NCI-H146 (cell line): Measurements from ENCODE around the gene GAS2L2.
"Not testable (repeated sequence)": the region's sequence is repeated elsewhere in the genome, so short reads cannot be mapped to it uniquely, and the experiment has no call there.

Experiments
- DNase-seq: peaks from one replicate; lab custom pipeline; 2025; lab: John Stamatoyannopoulos, UW

Gene GAS2L2

GRCh38 chr17:35773129-35773528, 20.1 kb upstream of the GAS2L2 start:
- DNase-seq = no peak

GRCh38 chr17:35769895-35770486, 17.0 kb upstream of the GAS2L2 start:
- DNase-seq = no peak

- peak; percentile 43 for DNase-seq
These were observed 15.8 kb upstream of the GAS2L2 start for GRCh38 chr17:35768797-35769196.

GRCh38 chr17:35766903-35767510, 14.0 kb upstream of the GAS2L2 start:
- peak; percentile 9 for DNase-seq

- no peak for DNase-seq
These were observed 13.4 kb upstream of the GAS2L2 start for GRCh38 chr17:35766489-35766877.

- no peak for DNase-seq
These were observed 12.9 kb upstream of the GAS2L2 start for GRCh38 chr17:35765756-35766488.

- no peak for DNase-seq
These were observed 12.2 kb upstream of the GAS2L2 start for GRCh38 chr17:35765086-35765710.

- peak; percentile 93 for DNase-seq
These were observed 11.3 kb upstream of the GAS2L2 start for GRCh38 chr17:35764123-35764991.

GRCh38 chr17:35763767-35764122, 10.7 kb upstream of the GAS2L2 start:
- no peak for DNase-seq

- DNase-seq = no peak
These were observed 8.6 kb upstream of the GAS2L2 start for GRCh38 chr17:35761601-35762000.

- DNase-seq = no peak
These were observed 7.5 kb upstream of the GAS2L2 start, which contains the start of gene C17orf50 for GRCh38 chr17:35760587-35760986. Gene C17orf50 (plus strand): TSS chr17:35760887. CDS start chr17:35760942, 55 bp downstream.

- DNase-seq = no peak
These were observed 4.2 kb upstream of the GAS2L2 start for GRCh38 chr17:35757243-35757642.

- peak; percentile 28 for DNase-seq
These were observed 568 bp downstream of the GAS2L2 start for GRCh38 chr17:35752471-35752870.

GRCh38 chr17:35751541-35751940, 1.5 kb downstream of the GAS2L2 start:
- DNase-seq = not testable (repeated sequence)

- no peak for DNase-seq
These were observed 2.3 kb downstream of the GAS2L2 start for GRCh38 chr17:35750526-35751395.

GRCh38 chr17:35749560-35750412, 3.3 kb downstream of the GAS2L2 start:
- peak; percentile 22 for DNase-seq

GRCh38 chr17:35748979-35749378, 4.1 kb downstream of the GAS2L2 start:
- no peak for DNase-seq

- DNase-seq = no peak
These were observed 4.6 kb downstream of the GAS2L2 start for GRCh38 chr17:35748341-35748841.

GRCh38 chr17:35747540-35748017, 5.5 kb downstream of the GAS2L2 start:
- DNase-seq = peak; percentile 71
